Muscle layer of colon (tissue), 2 donors: Measurements from ENCODE around the gene ARL10.

Experiments used
- H3K27ac ChIP-seq: one replicate; pipeline ENCODE4 v1.7.0; 2013; ENCODE audit warnings: low read depth, mild to moderate bottlenecking, low read length, moderate library complexity
- H3K27me3 ChIP-seq, 2 donors: one replicate each; pipeline ENCODE4 v1.7.0; 2013; ENCODE audit warnings: low read length in 2 of 2, mild to moderate bottlenecking in 2 of 2; ENCODE audit not compliant: insufficient read depth in 2 of 2, control insufficient read depth in 1 of 2
- H3K36me3 ChIP-seq: one replicate; pipeline ENCODE4 v1.7.0; 2013; ENCODE audit warnings: mild to moderate bottlenecking, low read length; ENCODE audit not compliant: insufficient read depth
- H3K4me1 ChIP-seq: one replicate; pipeline ENCODE4 v1.7.0; 2013; ENCODE audit warnings: mild to moderate bottlenecking, low read length; ENCODE audit not compliant: insufficient read depth
- H3K4me3 ChIP-seq, 2 donors: one replicate each; pipeline ENCODE4 v1.7.0; 2013; ENCODE audit warnings: low read length in 2 of 2, low read depth in 1 of 2, mild to moderate bottlenecking in 1 of 2, moderate library complexity in 1 of 2
- H3K9ac ChIP-seq: one replicate; pipeline ENCODE4 v1.7.0; 2013; ENCODE audit warnings: low read length
- H3K9me3 ChIP-seq: one replicate; pipeline ENCODE4 v1.7.0; 2013; ENCODE audit warnings: mild to moderate bottlenecking, low read length
- donor health status: abdominal sarcoma.
- donor health status: Adenocarcinoma of cecum.

Gene ARL10, protein sequence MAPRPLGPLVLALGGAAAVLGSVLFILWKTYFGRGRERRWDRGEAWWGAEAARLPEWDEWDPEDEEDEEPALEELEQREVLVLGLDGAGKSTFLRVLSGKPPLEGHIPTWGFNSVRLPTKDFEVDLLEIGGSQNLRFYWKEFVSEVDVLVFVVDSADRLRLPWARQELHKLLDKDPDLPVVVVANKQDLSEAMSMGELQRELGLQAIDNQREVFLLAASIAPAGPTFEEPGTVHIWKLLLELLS

DNA sequence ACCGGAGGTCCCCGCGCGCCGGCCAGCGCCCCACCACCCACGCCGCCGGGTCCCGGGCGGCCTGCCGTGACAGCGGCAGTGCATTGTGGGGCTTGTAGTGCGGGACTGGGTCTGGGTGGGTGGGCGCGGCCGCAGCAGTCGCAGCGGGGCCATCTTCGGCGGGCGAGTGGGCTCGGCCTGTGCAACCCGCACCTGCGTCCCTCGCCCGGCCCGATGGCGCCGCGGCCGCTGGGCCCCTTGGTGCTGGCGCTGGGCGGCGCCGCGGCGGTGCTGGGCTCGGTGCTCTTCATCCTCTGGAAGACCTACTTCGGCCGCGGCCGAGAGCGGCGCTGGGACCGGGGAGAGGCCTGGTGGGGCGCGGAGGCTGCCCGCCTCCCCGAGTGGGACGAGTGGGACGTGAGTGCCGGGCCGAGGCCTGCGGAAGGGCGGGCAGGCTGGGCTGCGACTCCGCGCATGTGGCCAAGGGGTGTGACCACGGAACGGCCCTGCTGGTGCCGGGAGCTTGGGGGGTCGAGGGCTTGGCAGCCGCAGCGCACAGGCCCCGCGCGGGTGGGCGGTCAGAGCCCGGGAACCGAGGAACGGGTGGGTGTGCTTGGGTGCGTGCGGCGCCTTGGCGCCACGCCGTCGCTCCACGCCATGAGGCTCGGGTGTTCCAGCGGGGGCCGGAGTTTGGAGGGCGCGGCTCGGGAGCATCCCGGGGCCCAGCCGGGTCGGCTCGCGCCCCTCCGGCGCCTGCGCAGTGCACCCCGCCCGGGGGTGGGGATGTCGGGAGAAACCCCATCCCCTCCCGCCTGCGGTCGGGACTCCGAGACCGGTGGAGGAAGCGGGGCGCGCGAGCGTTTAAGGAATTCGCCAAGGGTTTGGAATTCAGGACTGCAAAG is at the start of gene ARL10:
TSS of gene ARL10 (plus strand) at position 137 of the 881 bp plus-strand sequence. CDS start at position 214, 77 bp downstream.
- Histone ChIP-seq H3K36me3 (peaks cover 29% of the 10 kb centered on the region), H3K9me3 (no peaks in the 10 kb centered on the region), H3K27me3 (no peaks in the 10 kb centered on the region), H3K4me3 (peak within 1 kb of the TSS; percentile 77 to 80), H3K27ac (peak within 1 kb of the TSS; percentile 88), H3K9ac (peak within 1 kb of the TSS; percentile 86), H3K4me1 (peaks cover 17% of the 10 kb centered on the region)

DNA sequence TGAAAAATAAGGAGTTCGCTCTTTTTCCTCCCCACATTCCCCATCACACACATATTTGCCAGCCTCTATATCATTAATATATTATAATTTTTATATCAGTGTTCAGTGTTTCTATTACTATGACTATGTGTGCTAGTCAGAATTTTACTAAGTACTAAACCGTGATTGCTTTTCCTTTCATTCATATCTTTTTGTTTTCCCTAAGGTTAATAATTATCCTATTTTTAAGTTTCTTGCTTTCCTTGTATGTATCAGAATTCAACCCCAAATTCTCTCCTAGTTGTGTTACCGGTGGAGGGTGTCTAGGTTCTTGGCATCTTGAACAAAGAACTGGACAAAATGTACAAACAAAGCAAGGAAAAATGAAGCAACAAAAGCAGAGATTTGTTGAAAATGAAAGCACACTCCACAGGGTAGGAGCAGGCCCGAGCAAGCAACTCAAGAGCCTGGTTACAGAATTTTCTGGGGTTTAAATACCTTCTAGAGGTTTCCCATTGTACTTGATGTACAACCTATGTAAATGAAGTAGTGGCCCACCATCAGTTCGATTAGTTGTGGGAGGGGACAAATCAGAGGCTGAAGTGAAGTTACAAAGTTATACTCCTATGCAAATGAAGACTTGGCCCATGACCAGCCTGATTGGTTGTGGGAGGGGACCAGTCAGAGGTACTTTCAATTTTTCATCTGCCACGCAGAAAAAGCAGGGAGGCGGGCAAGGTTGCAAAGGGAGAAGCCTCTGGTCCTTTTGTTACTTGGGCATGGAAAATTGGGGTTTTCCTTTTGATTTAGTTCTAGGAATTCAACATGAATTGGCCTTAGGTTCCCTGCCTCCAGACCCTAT is 47.5 kb upstream of the ARL10 start:
- Histone ChIP-seq H3K9me3 (no peaks in the 10 kb centered on the region), H3K27ac (no peak overlapping the region)

DNA sequence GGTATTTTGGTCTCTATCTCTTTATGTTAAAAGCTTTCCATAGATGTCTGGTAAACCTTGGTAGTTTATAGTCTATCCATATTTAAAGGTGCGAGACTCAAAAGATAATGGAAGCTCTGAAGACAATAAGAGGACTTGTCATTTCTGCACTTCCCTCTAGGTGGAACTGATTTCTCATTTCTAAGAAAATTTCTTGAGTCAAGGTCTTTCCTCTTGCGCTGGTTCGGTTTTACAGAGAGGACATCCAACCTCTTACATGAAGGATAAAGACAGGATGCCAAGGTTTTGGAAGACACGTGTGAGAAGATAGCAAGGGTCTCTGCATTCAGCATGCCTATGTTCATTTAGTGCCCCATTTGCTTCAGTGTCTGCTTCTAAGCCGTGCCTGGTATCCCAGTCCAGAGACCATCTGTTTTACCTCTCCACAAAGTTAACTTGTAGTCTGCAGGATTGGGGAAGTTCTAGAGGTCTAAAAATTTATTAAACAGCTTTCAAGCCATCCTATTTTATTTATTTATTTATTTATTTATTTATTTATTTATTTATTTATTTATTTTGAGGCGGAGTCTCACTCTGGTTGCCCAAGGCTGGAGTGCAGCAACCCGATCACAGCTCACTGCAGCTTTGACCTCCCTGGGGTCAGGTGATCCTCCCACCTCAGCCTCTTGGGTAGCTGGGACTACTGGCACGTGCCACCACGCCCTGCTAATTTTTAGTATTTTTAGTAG is 45.3 kb upstream of the ARL10 start:
- no peaks in the 10 kb centered on the region for H3K27me3 ChIP-seq
- H3K9ac ChIP-seq: no peak overlapping the region
- H3K27ac ChIP-seq: no peak overlapping the region
- H3K36me3 ChIP-seq: peaks cover 9% of the 10 kb centered on the region
- H3K4me3 ChIP-seq: no peak overlapping the region
- H3K9me3 ChIP-seq: no peaks in the 10 kb centered on the region
- H3K4me1 ChIP-seq: no peaks in the 10 kb centered on the region

More for the DNA sequence above, 47.5 kb upstream of the ARL10 start:
- H3K4me1 ChIP-seq: no peaks in the 10 kb centered on the region
- no peak overlapping the region for H3K4me3 ChIP-seq
- peaks cover 11% of the 10 kb centered on the region for H3K36me3 ChIP-seq
- H3K27me3 ChIP-seq: no peaks in the 10 kb centered on the region
- no peak overlapping the region for H3K9ac ChIP-seq

DNA sequence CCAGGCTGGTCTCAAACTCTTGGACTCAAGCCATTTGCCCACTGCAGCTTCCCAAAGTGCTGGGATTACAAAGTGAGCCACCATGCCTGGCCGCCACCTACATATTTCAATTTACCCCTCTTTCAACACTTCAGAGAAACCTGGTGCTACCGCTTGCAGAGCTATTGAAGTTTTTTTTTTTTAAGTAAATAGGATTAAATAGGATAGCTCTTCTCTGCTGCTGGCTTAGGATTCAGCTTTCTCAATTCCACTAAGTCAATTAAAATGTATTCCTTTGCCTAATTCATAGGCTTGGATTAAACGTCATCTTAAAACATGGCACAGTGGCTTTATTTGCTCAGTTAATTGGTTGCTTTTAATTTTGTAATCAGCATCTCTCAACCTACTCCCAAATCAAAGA is 44.7 kb upstream of the ARL10 start:
- no peak overlapping the region for H3K9ac ChIP-seq
- H3K36me3 ChIP-seq: peaks cover 9% of the 10 kb centered on the region
- H3K27me3 ChIP-seq: no peaks in the 10 kb centered on the region
- H3K9me3 ChIP-seq: no peaks in the 10 kb centered on the region
- no peak overlapping the region for H3K4me3 ChIP-seq
- no peaks in the 10 kb centered on the region for H3K4me1 ChIP-seq
- no peak overlapping the region for H3K27ac ChIP-seq

DNA sequence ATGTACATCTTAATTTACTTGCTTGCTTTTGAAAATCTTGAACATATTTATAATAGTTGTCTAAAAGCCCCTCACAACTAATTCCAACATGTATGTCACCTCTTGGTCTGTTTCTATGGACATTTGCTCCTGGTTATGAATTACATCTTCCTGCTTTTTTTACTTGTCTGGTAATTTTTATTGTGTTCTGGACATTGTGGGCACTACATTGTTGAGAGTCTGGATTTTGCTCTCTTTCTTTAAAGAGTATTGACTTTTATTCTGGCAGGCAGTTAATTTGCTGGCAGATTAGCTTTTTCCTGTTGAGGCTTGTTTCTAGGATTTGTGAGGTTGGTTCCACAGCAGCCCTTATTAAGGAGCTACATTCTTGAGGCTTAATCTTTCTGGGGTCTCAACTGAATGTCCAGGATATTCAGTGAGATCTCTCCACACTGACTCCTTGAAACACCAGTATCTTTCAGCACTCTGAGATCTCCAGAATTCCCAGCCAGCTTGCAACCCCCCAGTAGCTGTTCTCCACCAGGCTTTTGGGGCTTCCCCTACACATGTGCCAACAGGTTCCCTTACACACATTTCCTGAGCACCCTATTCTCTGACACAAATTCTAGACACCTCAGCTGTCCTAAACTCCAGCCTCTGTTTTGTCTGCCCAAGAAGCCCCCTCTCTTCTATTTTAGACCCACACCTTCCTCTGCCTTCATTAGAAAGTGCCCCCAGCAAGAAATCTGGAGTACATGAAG is 31.1 kb upstream of the ARL10 start:
- Histone ChIP-seq H3K4me1 (no peaks in the 10 kb centered on the region), H3K27me3 (no peaks in the 10 kb centered on the region), H3K4me3 (no peak overlapping the region), H3K27ac (no peak overlapping the region), H3K36me3 (peaks cover 25% of the 10 kb centered on the region), H3K9me3 (no peaks in the 10 kb centered on the region), H3K9ac (no peak overlapping the region)

DNA sequence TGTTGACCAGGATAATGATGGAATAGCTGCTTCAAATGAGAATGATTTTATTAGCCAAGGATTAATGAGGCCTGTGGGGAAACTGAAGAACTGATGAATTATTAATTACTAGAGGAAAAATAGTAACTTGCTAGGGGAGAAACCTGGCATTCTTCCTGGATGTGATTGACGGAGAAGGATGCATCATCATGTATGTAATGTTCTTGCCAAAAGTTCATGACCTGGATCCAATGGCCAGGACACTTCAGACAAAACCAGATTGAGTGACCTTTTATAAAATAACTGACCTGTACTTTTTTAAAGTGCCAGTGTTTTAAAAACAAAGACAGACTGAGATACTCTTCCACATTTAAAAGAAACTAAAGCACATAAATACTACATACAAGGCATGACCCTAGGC is 27.4 kb upstream of the ARL10 start:
- no peak overlapping the region for H3K9ac ChIP-seq
- H3K9me3 ChIP-seq: no peaks in the 10 kb centered on the region
- no peak overlapping the region for H3K4me3 ChIP-seq
- H3K4me1 ChIP-seq: no peaks in the 10 kb centered on the region
- H3K27me3 ChIP-seq: no peaks in the 10 kb centered on the region
- H3K27ac ChIP-seq: no peak overlapping the region
- H3K36me3 ChIP-seq: peaks cover 29% of the 10 kb centered on the region

DNA sequence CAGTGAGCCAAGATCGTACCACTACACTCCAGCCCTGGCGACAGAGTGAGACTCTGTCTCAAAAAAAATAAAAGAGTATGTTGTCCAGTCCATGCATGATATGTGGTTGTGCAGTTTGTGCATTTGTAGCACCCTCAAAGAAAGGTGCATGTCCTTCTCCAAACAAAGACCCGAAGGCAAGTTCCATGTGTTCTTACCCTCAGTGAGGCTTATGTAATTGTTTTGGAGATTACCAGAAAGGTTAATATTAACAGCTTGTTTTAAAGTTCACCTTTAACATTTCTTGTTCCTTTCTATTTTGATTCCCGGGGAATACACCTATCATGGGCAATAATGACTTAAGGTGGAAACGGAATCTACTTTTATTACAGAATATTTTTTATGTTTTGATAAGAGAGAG is 26.0 kb upstream of the ARL10 start:
- Histone ChIP-seq H3K36me3 (peaks cover 29% of the 10 kb centered on the region), H3K27me3 (no peaks in the 10 kb centered on the region), H3K9ac (no peak overlapping the region), H3K4me3 (no peak overlapping the region), H3K9me3 (no peaks in the 10 kb centered on the region), H3K27ac (no peak overlapping the region), H3K4me1 (no peaks in the 10 kb centered on the region)

DNA sequence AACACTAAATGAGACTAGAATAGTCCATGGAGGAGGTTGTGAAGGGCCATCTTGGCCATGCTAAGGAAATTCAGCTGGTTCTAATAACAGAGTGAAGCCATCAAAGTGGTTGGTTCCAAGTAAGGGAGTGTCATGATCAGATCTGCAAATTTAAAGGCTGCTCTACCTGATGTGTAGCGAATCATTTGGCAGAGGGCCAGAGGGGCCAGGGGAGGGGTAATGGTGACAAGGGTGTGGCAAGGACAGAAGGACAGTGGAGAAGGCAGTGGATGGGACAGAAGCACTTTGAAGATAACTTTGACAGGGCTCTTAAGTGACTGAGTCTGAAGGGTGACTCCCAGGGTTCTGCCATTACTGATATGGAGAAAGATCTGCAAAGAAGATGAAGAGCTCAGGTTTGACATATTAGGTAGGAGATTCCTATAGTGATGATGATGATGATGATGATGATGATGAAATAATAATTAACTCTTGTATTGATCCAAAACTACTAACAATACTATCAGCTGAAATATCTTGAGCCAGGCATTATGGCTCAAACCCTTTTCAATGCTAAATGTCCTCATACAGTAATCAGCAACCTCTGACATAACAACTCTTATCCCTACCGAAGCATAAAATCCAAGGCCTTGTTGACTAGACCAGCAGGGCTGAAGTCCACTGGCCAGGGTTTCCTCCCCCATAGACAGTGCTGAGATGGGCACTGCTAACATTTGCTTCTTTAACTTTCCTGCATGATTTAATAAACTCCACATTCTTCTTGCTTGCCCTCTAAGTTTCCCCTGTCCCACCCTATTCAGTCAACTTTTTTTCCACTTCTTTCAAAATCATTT is 23.7 kb upstream of the ARL10 start:
- no peak overlapping the region for H3K4me3 ChIP-seq
- peaks cover 38% of the 10 kb centered on the region for H3K36me3 ChIP-seq
- no peak overlapping the region for H3K9ac ChIP-seq
- no peak overlapping the region for H3K27ac ChIP-seq
- H3K4me1 ChIP-seq: no peaks in the 10 kb centered on the region
- no peaks in the 10 kb centered on the region for H3K27me3 ChIP-seq
- no peaks in the 10 kb centered on the region for H3K9me3 ChIP-seq

DNA sequence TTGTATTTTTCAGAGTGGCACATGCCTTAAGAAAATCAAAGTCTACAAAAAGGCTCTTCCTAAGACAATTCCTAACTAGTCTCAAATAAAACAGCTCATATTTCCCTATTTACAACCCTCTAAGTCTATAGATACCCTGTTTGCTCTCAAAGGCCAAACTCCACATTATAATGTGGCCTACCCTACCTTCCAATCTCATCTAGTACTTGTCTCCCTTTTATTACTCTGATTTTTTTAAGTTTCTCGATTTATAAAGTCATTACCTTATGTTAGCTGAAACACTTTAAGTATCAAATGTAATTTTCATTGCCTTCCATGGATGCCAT is 23.2 kb upstream of the ARL10 start:
- H3K4me1 ChIP-seq: no peaks in the 10 kb centered on the region
- no peak overlapping the region for H3K9ac ChIP-seq
- H3K27ac ChIP-seq: no peak overlapping the region
- peaks cover 38% of the 10 kb centered on the region for H3K36me3 ChIP-seq
- H3K4me3 ChIP-seq: no peak overlapping the region
- H3K9me3 ChIP-seq: no peaks in the 10 kb centered on the region
- no peaks in the 10 kb centered on the region for H3K27me3 ChIP-seq
